Measurements from ENCODE around the gene PDE11A. TPM values are rescaled to one million over a fixed set of nuclear protein-coding genes. Genes with fewer than 3 reads are reported as not detected.
"Not testable (repeated sequence)": the region's sequence is repeated elsewhere in the genome, so short reads cannot be mapped to it uniquely, and the experiment has no call there.

The PDE11A gene
- total and polyA plus RNA-seq, 2 donors, result 0.14 to 0.43 TPM

- H3K27ac ChIP-seq (ENCODE audit: low read depth in 1 of 2, low read length in 1 of 2); H3K4me1 ChIP-seq (ENCODE audit: control insufficient read depth in 2 of 2, insufficient read depth in 2 of 2, low read length in 2 of 2); H3K27me3 ChIP-seq (ENCODE audit: control insufficient read depth in 2 of 2, insufficient read depth in 1 of 2, low read length in 1 of 2); DNase-seq (ENCODE audit: low read depth in 6 of 9, low spot score in 9 of 9); H3K4me3 ChIP-seq (ENCODE audit: low read length in 2 of 2); H3K36me3 ChIP-seq (ENCODE audit: control insufficient read depth in 2 of 2, insufficient read depth in 2 of 2, low read length in 1 of 2); H3K9me3 ChIP-seq (ENCODE audit: control insufficient read depth in 2 of 2, insufficient read depth in 1 of 2, low read length in 1 of 2): not testable (repeated sequence)
- 95% methylated on average over 3 of the region's 3 CpGs for WGBS
These were observed 6.7 kb upstream of the PDE11A start for GRCh38 chr2:178079279-178079678.

- DNase-seq (ENCODE audit: low read depth in 6 of 9, low spot score in 9 of 9), result no peak
- Histone ChIP-seq H3K27me3 (ENCODE audit: control insufficient read depth in 2 of 2, insufficient read depth in 1 of 2, low read length in 1 of 2) (peaks cover 0 to 25% of the 10 kb centered on the region in 2 donors), H3K4me1 (ENCODE audit: control insufficient read depth in 2 of 2, insufficient read depth in 2 of 2, low read length in 2 of 2) (peaks cover 0 to 4% of the 10 kb centered on the region in 2 donors), H3K27ac (ENCODE audit: low read depth in 1 of 2, low read length in 1 of 2) (no peak overlapping the region), H3K9me3 (ENCODE audit: control insufficient read depth in 2 of 2, insufficient read depth in 1 of 2, low read length in 1 of 2) (no peaks in the 10 kb centered on the region), H3K36me3 (ENCODE audit: control insufficient read depth in 2 of 2, insufficient read depth in 2 of 2, low read length in 1 of 2) (no peaks in the 10 kb centered on the region), H3K4me3 (ENCODE audit: low read length in 2 of 2) (no peak overlapping the region)
These were observed 3.6 kb upstream of the PDE11A start for GRCh38 chr2:178076130-178076529.

- Histone ChIP-seq H3K4me3 (ENCODE audit: low read length in 2 of 2) (no peak overlapping the region), H3K9me3 (ENCODE audit: control insufficient read depth in 2 of 2, insufficient read depth in 1 of 2, low read length in 1 of 2) (no peaks in the 10 kb centered on the region), H3K36me3 (ENCODE audit: control insufficient read depth in 2 of 2, insufficient read depth in 2 of 2, low read length in 1 of 2) (no peaks in the 10 kb centered on the region), H3K27me3 (ENCODE audit: control insufficient read depth in 2 of 2, insufficient read depth in 1 of 2, low read length in 1 of 2) (peaks cover 0 to 25% of the 10 kb centered on the region in 2 donors), H3K27ac (ENCODE audit: low read depth in 1 of 2, low read length in 1 of 2) (no peak overlapping the region), H3K4me1 (ENCODE audit: control insufficient read depth in 2 of 2, insufficient read depth in 2 of 2, low read length in 2 of 2) (peaks cover 0 to 4% of the 10 kb centered on the region in 2 donors)
- no peak for DNase-seq (ENCODE audit: low read depth in 6 of 9, low spot score in 9 of 9)
- WGBS, result 98% methylated on average over 1 of the region's 1 CpG
These were observed 2.4 kb upstream of the PDE11A start for GRCh38 chr2:178075006-178075326.

GRCh38 chr2:178074123-178075005, 1.8 kb upstream of the PDE11A start:
- H3K27ac ChIP-seq (ENCODE audit: low read depth in 1 of 2, low read length in 1 of 2), result no peak overlapping the region
- 97% methylated on average over 8 of the region's 8 CpGs for WGBS

GRCh38 chr2:178072000-178072382, 586 bp downstream of the PDE11A start:
- Histone ChIP-seq H3K4me1 (ENCODE audit: control insufficient read depth in 2 of 2, insufficient read depth in 2 of 2, low read length in 2 of 2) (peaks cover 0 to 4% of the 10 kb centered on the region in 2 donors), H3K9me3 (ENCODE audit: control insufficient read depth in 2 of 2, insufficient read depth in 1 of 2, low read length in 1 of 2) (no peaks in the 10 kb centered on the region), H3K4me3 (ENCODE audit: low read length in 2 of 2) (no peak overlapping the region), H3K36me3 (ENCODE audit: control insufficient read depth in 2 of 2, insufficient read depth in 2 of 2, low read length in 1 of 2) (no peaks in the 10 kb centered on the region), H3K27ac (ENCODE audit: low read depth in 1 of 2, low read length in 1 of 2) (no peak overlapping the region), H3K27me3 (ENCODE audit: control insufficient read depth in 2 of 2, insufficient read depth in 1 of 2, low read length in 1 of 2) (peaks cover 0 to 25% of the 10 kb centered on the region in 2 donors)
- DNase-seq (ENCODE audit: low read depth in 6 of 9, low spot score in 9 of 9), result no peak
- WGBS, result 96% methylated on average over 11 of the region's 11 CpGs

More at GRCh38 chr2:178074123-178075005, 1.8 kb upstream of the PDE11A start:
- Histone ChIP-seq H3K4me1 (ENCODE audit: control insufficient read depth in 2 of 2, insufficient read depth in 2 of 2, low read length in 2 of 2) (peaks cover 0 to 4% of the 10 kb centered on the region in 2 donors), H3K36me3 (ENCODE audit: control insufficient read depth in 2 of 2, insufficient read depth in 2 of 2, low read length in 1 of 2) (no peaks in the 10 kb centered on the region), H3K4me3 (ENCODE audit: low read length in 2 of 2) (no peak overlapping the region), H3K27me3 (ENCODE audit: control insufficient read depth in 2 of 2, insufficient read depth in 1 of 2, low read length in 1 of 2) (peaks cover 0 to 25% of the 10 kb centered on the region in 2 donors), H3K9me3 (ENCODE audit: control insufficient read depth in 2 of 2, insufficient read depth in 1 of 2, low read length in 1 of 2) (no peaks in the 10 kb centered on the region)
- DNase-seq (ENCODE audit: low read depth in 6 of 9, low spot score in 9 of 9), result no peak

- H3K4me3 ChIP-seq (ENCODE audit: low read length in 2 of 2), result no peak overlapping the region
- no peak overlapping the region for H3K27ac ChIP-seq (ENCODE audit: low read depth in 1 of 2, low read length in 1 of 2)
- WGBS, result 93% methylated on average over 2 of the region's 2 CpGs
- H3K27me3 ChIP-seq (ENCODE audit: control insufficient read depth in 2 of 2, insufficient read depth in 1 of 2, low read length in 1 of 2), result peaks cover 0 to 25% of the 10 kb centered on the region in 2 donors
- no peaks in the 10 kb centered on the region for H3K9me3 ChIP-seq (ENCODE audit: control insufficient read depth in 2 of 2, insufficient read depth in 1 of 2, low read length in 1 of 2)
- peaks cover 0 to 4% of the 10 kb centered on the region in 2 donors for H3K4me1 ChIP-seq (ENCODE audit: control insufficient read depth in 2 of 2, insufficient read depth in 2 of 2, low read length in 2 of 2)
- DNase-seq (ENCODE audit: low read depth in 6 of 9, low spot score in 9 of 9), result no peak
- no peaks in the 10 kb centered on the region for H3K36me3 ChIP-seq (ENCODE audit: control insufficient read depth in 2 of 2, insufficient read depth in 2 of 2, low read length in 1 of 2)
These were observed 1.8 kb downstream of the PDE11A start for GRCh38 chr2:178070824-178071223.

- DNase-seq (ENCODE audit: low read depth in 6 of 9, low spot score in 9 of 9), result no peak
- Histone ChIP-seq H3K27ac (ENCODE audit: low read depth in 1 of 2, low read length in 1 of 2) (no peak overlapping the region), H3K27me3 (ENCODE audit: control insufficient read depth in 2 of 2, insufficient read depth in 1 of 2, low read length in 1 of 2) (peaks cover 0 to 25% of the 10 kb centered on the region in 2 donors), H3K4me1 (ENCODE audit: control insufficient read depth in 2 of 2, insufficient read depth in 2 of 2, low read length in 2 of 2) (peaks cover 0 to 4% of the 10 kb centered on the region in 2 donors), H3K9me3 (ENCODE audit: control insufficient read depth in 2 of 2, insufficient read depth in 1 of 2, low read length in 1 of 2) (no peaks in the 10 kb centered on the region), H3K4me3 (ENCODE audit: low read length in 2 of 2) (no peak overlapping the region), H3K36me3 (ENCODE audit: control insufficient read depth in 2 of 2, insufficient read depth in 2 of 2, low read length in 1 of 2) (no peaks in the 10 kb centered on the region)
- 94% methylated on average over 1 of the region's 1 CpG for WGBS
These were observed 3.0 kb downstream of the PDE11A start for GRCh38 chr2:178069551-178069950.

GRCh38 chr2:178068823-178069454, 3.6 kb downstream of the PDE11A start:
- 97% methylated on average over 1 of the region's 1 CpG for WGBS
- DNase-seq (ENCODE audit: low read depth in 6 of 9, low spot score in 9 of 9), result no peak

GRCh38 chr2:178066890-178067669, 5.5 kb downstream of the PDE11A start:
- H3K4me1 ChIP-seq (ENCODE audit: control insufficient read depth in 2 of 2, insufficient read depth in 2 of 2, low read length in 2 of 2), result no peaks in the 10 kb centered on the region
- no peaks in the 10 kb centered on the region for H3K36me3 ChIP-seq (ENCODE audit: control insufficient read depth in 2 of 2, insufficient read depth in 2 of 2, low read length in 1 of 2)
- no peak overlapping the region for H3K4me3 ChIP-seq (ENCODE audit: low read length in 2 of 2)
- DNase-seq (ENCODE audit: low read depth in 6 of 9, low spot score in 9 of 9), result no peak
- H3K27ac ChIP-seq (ENCODE audit: low read depth in 1 of 2, low read length in 1 of 2), result no peak overlapping the region
- 98% methylated on average over 1 of the region's 1 CpG for WGBS
- H3K9me3 ChIP-seq (ENCODE audit: control insufficient read depth in 2 of 2, insufficient read depth in 1 of 2, low read length in 1 of 2), result no peaks in the 10 kb centered on the region
- H3K27me3 ChIP-seq (ENCODE audit: control insufficient read depth in 2 of 2, insufficient read depth in 1 of 2, low read length in 1 of 2), result peaks cover 0 to 9% of the 10 kb centered on the region in 2 donors

More at GRCh38 chr2:178068823-178069454, 3.6 kb downstream of the PDE11A start:
- peaks cover 0 to 4% of the 10 kb centered on the region in 2 donors for H3K4me1 ChIP-seq (ENCODE audit: control insufficient read depth in 2 of 2, insufficient read depth in 2 of 2, low read length in 2 of 2)
- no peaks in the 10 kb centered on the region for H3K36me3 ChIP-seq (ENCODE audit: control insufficient read depth in 2 of 2, insufficient read depth in 2 of 2, low read length in 1 of 2)
- H3K27ac ChIP-seq (ENCODE audit: low read depth in 1 of 2, low read length in 1 of 2), result no peak overlapping the region
- H3K9me3 ChIP-seq (ENCODE audit: control insufficient read depth in 2 of 2, insufficient read depth in 1 of 2, low read length in 1 of 2), result no peaks in the 10 kb centered on the region
- peaks cover 0 to 25% of the 10 kb centered on the region in 2 donors for H3K27me3 ChIP-seq (ENCODE audit: control insufficient read depth in 2 of 2, insufficient read depth in 1 of 2, low read length in 1 of 2)
- H3K4me3 ChIP-seq (ENCODE audit: low read length in 2 of 2), result no peak overlapping the region

Data from thymus (tissue), 11 donors.